ENCODE data around the gene TMPRSS3. TPM values are rescaled to one million over a fixed set of nuclear protein-coding genes. Genes with fewer than 3 reads are reported as not detected.
A peak's percentile ranks its signal among the peaks of the same experiment; 100 is the strongest.

TMPRSS3 gene
- total RNA-seq, 1 donor from 2014 or later: not detected

DNA sequence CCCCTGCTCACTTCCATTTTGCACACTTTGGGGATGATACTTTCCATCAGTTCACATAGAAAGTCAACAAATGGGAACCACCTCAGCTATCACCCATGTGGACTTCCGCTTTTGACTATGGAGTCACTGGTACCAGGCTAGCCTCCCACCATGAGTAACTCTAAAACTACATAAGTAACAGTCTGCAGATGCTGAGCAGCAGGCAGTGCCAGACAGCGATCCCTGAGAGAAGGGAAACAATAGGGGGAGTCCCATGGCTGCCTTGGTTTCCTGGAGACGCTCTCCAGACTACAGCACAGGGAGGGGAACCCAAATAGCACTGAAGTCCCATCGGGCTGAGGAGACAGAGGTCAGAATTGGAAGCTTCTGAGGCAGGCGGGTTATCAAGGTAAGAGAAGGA, 42.2 kb downstream of the TMPRSS3 start:
- H3K9me3 Mint-ChIP-seq: peaks cover 15% of the 10 kb centered on the region
- no peak overlapping the region for H3K27ac Mint-ChIP-seq (ENCODE audit: unreplicated experiment)
- H3K36me3 Mint-ChIP-seq (ENCODE audit: low read depth): no peaks in the 10 kb centered on the region
- H3K27me3 Mint-ChIP-seq (ENCODE audit: low read depth): peaks cover 2% of the 10 kb centered on the region
- no peaks in the 10 kb centered on the region for H3K4me1 Mint-ChIP-seq
- H3K4me3 Mint-ChIP-seq: no peak overlapping the region
- DNase-seq (ENCODE audit: low read depth, low spot score): no peak
- no peak for TF ChIP-seq CTCF (conservative IDR thresholded peaks at IDR 0.05)

DNA sequence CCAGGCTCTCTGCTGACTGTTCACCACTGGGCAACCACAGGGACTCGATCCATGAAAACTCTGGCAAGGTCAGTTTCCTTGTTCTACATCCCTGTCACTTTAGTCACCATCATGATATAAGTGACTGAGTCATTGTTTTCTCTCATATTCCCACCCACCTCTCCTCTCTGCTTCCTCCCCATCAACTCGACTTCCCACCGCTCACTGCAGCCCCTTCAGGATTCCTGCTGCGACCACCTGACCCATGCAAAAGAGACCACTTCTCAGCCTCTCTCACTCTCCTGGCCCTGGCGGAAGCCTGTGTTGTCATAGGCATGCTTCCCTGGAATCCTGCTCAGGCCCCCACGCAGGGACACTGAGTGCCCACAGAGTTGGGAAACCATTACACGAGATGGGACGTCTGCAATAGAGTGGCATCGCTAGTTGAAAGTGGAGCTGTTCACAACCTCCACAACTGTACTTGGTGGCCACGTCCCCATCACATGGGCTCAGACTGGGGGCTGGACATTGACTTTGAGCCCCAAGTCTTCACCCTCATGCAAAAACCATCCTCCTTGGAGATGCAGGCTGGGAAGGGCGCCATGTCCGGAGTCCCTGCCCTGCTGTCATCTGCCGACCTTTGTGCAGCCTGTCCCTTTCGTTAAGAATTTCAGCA, 43.3 kb downstream of the TMPRSS3 start:
- Mint-ChIP-seq H3K27ac (ENCODE audit: unreplicated experiment) (peak overlapping the region; percentile 71), H3K9me3 (peaks cover 15% of the 10 kb centered on the region), H3K4me1 (no peaks in the 10 kb centered on the region), H3K4me3 (no peak overlapping the region), H3K27me3 (ENCODE audit: low read depth) (no peaks in the 10 kb centered on the region), H3K36me3 (ENCODE audit: low read depth) (no peaks in the 10 kb centered on the region)
- TF ChIP-seq CTCF (conservative IDR thresholded peaks at IDR 0.05): no peak
- no peak for DNase-seq (ENCODE audit: low read depth, low spot score)

- Mint-ChIP-seq H3K36me3 (ENCODE audit: low read depth) (no peaks in the 10 kb centered on the region), H3K27me3 (ENCODE audit: low read depth) (no peaks in the 10 kb centered on the region), H3K27ac (ENCODE audit: unreplicated experiment) (peak overlapping the region; percentile 71), H3K4me1 (no peaks in the 10 kb centered on the region), H3K9me3 (peaks cover 10% of the 10 kb centered on the region), H3K4me3 (no peak overlapping the region)
- DNase-seq (ENCODE audit: low read depth, low spot score): no peak
- TF ChIP-seq CTCF (conservative IDR thresholded peaks at IDR 0.05): no peak
Measured at GRCh38 chr21:42351626-42352440, 44.0 kb downstream of the TMPRSS3 start.

DNA sequence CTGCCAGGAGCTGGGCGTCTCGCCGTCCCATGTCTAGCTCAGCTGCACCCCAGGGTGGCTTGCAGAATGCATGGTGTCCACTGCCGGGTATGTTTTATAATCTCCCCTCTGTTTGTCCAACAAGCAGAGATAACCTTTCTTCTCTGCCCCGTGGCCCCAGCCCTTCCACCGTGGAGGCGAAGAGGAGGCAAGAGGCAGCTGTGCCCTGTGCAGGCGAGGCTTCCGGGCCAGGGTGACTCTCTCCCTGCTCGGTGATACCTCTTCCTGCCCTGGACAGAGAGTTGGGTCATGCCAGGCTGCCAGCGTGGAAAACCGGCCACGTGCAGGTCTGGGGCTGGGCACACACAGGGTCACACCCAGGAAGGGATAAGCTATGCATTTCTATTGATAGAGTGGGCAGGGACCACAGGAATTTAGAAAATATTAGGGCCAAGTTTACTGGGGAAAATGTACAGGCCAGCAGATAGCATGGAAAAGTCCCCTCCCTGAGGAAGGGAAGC, 44.9 kb downstream of the TMPRSS3 start, which contains the start of gene TFF2:
Gene TFF2, minus strand, starts transcription at position 68 of the 500 bp plus-strand sequence. Its CDS starts 37 bp downstream, at position 31.
- Mint-ChIP-seq H3K27ac (ENCODE audit: unreplicated experiment) (peak within 1 kb of the TSS; percentile 35), H3K9me3 (peaks cover 7% of the 10 kb centered on the region), H3K4me3 (no peak within 1 kb of the TSS), H3K4me1 (no peaks in the 10 kb centered on the region), H3K36me3 (ENCODE audit: low read depth) (no peaks in the 10 kb centered on the region), H3K27me3 (ENCODE audit: low read depth) (no peaks in the 10 kb centered on the region)
- DNase-seq (ENCODE audit: low read depth, low spot score): no peak
- no peak for TF ChIP-seq CTCF (conservative IDR thresholded peaks at IDR 0.05)

- TF ChIP-seq CTCF (conservative IDR thresholded peaks at IDR 0.05): no peak
- Mint-ChIP-seq H3K27me3 (ENCODE audit: low read depth) (no peaks in the 10 kb centered on the region), H3K27ac (ENCODE audit: unreplicated experiment) (peak overlapping the region; percentile 35), H3K4me1 (peaks cover under 1% of the 10 kb centered on the region), H3K4me3 (no peak overlapping the region), H3K9me3 (peaks cover 5% of the 10 kb centered on the region), H3K36me3 (ENCODE audit: low read depth) (no peaks in the 10 kb centered on the region)
- DNase-seq (ENCODE audit: low read depth, low spot score): no peak
Measured at GRCh38 chr21:42350318-42350910, 45.4 kb downstream of the TMPRSS3 start.

Measured in neural crest cell (in vitro differentiated cells).